Measurements from ENCODE around the gene ATF4.

Gene ATF4

GRCh38 chr22:39528681-39529486 is 8.5 kb downstream of the ATF4 start:
- DNase-seq (ENCODE audit: low read depth): peak; percentile 74

GRCh38 chr22:39529487-39529851 is 9.1 kb downstream of the ATF4 start:
- DNase-seq (ENCODE audit: low read depth): no peak

- DNase-seq (ENCODE audit: low read depth): no peak
Measured at GRCh38 chr22:39530116-39530515, 9.8 kb downstream of the ATF4 start.

DNA sequence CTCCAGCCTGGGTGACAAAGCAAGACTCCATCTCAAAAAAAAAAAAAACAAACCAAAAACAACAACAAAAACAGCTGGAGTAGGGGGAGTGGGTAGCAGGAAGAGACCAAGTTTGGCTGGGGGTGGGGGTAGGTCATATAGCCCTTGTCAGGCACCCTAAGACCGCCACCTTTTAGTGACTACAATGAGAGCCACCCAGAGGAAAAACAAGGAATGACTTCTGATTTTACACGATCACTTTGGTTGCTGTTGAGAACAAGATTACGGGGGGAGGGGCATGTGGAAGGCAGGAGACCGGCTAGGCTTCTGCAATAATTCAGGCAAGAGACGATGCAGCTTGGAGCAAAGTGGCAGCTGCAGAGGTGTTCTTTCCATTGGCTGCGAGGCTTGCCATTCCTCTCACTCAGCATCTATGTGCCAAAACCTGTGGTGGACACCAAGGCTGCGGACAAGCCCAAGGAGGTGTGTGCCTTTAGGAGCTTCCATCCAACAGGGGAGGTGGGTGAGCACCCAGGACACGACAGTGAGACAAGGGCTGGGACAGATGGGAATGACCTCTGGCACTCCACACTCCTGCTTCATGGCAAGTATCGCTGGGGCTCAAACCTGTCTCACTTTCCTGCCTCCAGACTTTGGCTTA is 10.4 kb downstream of the ATF4 start:
- DNase-seq (ENCODE audit: low read depth): no peak

- peak; percentile 98 for DNase-seq (ENCODE audit: low read depth)
Measured at GRCh38 chr22:39532215-39533073, 12.1 kb downstream of the ATF4 start, which contains the start of gene RPS19BP1. TSS of gene RPS19BP1 (minus strand) at chr22:39532748. CDS start at chr22:39532738, 10 bp downstream.

GRCh38 chr22:39534092-39534506 is 13.7 kb downstream of the ATF4 start:
- no peak for DNase-seq (ENCODE audit: low read depth)

DNA sequence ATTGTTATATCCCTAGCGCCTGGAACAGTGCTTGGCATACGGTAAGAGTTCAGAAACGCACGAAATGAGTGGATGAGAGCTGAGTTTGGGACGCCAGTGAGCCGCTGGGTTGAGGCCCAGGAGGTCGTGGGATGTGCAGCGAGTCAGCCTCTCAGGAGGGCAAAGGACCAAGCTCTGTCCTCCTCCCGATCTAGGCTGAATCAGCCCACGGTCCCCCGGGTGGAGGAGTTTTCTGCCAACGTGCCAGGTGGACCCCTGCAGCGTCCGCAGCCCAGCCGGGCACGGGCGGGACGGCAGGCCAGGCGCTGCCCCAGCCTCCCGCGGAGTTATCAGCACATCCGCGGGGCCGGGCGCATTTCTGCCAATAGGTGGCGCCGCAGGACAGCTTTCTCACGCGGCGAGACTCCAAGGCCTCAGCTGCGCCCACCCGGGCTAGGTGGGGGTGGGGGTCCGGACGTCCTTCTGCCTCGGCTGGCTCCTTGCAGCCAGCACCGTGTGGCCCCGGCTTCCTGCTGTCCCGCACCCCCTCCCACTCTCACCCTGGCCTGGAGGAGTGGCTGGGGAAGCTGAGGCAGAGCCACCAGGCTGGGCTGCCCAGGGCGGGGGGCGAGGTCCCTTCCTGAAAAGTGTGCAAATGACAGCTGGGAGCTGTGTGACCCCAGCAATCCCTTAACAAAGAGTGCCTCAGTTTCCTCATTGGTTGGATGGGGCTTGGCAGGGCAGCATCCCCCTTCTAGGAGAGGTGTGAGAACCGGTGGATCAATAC is 14.4 kb downstream of the ATF4 start:
- DNase-seq (ENCODE audit: low read depth): peak; percentile 56

- DNase-seq (ENCODE audit: low read depth): no peak
Measured at GRCh38 chr22:39535357-39535725, 15.0 kb downstream of the ATF4 start.

GRCh38 chr22:39535831-39536449 is 15.6 kb downstream of the ATF4 start:
- no peak for DNase-seq (ENCODE audit: low read depth)

- DNase-seq (ENCODE audit: low read depth): no peak
Measured at GRCh38 chr22:39536711-39537110, 16.3 kb downstream of the ATF4 start.

DNA sequence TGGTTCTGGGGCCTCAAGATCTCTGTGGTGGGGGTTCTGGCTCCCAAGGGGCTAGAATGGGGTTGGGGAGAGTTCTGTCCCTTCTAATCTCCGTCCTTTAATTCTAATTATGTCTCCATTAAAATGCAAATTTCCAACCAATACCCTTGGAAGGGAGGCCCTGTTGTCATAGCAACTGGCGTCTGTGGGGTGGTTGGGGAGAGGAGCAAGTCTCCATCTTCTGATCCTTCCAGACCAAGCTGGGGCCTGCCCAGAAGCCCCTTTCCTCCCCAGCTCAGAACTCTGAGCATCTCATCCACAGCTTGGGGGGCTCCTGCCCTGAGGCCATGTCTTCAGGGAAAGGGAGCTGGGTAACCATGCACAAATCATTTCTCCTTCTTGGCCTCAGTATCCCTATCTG is 17.6 kb downstream of the ATF4 start:
- no peak for DNase-seq (ENCODE audit: low read depth)

DNA sequence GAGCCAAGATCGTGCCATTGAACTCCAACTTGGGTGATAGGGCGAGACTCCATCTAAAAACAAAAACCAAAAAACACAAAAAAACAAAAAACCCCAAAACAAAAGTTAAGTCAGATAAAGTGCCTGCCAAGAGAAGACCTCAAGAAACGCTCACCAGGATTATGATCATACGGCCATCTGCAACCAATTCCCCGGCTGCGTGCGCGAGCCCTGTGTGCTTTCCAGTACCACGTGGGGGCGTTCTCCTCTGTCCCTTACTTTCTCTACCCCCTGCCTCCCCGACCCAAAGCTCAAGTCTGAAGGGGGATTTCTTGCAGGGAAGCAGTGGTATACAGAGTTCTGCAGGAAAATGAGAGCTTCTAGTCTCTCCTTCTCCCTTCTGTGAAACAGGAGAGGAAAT is 22.7 kb downstream of the ATF4 start:
- DNase-seq (ENCODE audit: low read depth): no peak

DNA sequence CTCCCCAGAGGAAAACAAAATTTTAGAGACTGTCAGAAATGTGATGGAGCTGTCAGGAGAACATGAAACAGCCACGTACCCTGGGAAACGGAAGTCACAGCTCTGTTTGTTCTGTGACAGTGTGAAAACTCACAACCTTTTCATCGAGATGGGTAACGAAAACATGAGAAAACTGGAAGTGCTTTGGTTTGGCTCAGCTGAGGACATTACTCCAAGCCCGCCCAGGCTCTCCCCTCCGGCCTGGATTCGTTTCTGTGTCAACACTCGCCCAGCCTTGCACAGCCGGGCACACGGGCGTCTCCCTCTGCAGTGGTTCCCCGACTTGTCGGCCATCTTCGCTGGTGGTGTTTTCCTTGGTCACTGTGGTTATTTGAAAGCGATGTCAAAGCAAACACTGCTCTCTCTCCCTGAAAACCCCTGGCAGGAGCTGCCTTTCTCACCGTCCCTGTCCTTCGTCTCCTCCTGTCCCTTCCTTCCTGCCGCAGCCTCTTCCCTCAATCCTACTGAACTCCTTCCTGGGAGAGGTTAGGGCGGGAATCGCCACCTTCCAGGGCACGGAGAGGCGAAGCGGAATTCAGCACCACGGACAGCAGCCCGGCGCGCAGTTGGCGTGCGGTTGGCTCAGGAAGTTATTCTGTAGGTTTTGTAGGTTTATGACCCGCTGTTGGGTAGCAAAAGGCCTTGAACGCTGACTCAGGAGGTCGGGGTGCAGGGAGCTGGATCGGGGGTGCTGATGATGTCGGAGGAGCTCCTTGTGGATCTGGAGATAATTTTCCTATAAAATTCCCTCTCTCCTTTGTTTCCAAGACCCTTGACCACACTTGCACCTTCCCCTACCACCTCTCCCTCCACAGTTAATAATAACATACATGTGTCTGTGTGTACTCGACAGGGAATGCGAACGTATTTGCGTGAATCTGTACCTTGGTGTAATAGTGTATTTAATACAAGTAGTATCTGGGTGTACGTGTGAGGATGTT is 25.3 kb downstream of the ATF4 start:
- peak; percentile 37 for DNase-seq (ENCODE audit: low read depth)

DNA sequence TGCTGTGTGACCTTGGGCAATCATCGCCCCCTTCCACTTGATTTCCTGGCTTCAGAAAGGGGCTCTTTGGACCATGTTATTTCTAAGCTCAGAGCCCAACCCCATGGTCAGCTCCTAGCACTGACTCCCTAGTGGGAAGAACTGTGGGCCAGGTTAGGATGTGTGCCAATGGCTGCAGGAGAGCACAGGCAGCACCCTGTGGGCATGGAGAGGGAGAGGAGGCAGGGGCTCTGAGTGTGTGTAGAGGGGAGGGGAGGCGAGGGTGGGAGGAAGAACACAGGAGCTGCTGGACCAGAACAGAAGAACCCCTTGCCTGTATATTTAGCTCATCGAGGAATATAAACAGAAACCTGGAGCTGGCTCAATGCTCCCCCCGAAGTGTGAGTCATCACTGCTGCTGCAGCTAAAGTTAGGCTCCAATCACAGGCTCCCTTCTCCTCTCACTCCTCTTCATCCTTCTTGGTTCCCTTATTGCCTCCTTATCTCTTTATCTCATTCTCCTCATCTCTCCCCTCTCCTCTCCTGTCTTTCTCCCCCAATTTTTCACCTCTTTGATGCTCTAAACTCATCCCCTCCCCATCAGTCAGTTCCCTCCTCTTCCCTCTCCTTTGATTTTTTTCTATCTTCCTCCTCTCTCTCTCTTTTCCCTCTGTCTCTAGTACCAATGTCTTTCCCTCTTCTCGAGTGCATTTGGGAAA is 26.7 kb downstream of the ATF4 start:
- DNase-seq (ENCODE audit: low read depth): no peak

- DNase-seq (ENCODE audit: low read depth): no peak
Measured at GRCh38 chr22:39547587-39547947, 27.2 kb downstream of the ATF4 start.

DNA sequence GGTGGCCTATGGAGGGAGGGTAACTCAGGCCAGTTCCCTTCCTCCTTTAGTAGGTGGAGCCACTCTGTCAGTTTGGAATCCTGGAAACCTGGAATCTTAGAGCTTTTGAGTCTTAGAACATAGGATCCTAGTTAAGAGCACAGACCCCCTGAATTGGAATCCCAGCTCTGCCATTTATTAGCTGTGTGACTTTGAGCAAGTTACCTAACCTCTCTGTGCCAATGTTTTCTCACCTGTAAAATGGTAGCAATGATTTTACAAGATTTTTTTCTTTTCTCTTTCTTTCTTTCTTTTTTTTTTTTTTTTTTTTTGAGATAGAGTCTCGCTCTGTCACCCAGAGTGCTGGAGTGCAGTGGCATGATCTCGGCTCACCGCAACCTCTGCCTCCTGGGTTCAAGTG is 33.1 kb downstream of the ATF4 start:
- no peak for DNase-seq (ENCODE audit: low read depth)

DNA sequence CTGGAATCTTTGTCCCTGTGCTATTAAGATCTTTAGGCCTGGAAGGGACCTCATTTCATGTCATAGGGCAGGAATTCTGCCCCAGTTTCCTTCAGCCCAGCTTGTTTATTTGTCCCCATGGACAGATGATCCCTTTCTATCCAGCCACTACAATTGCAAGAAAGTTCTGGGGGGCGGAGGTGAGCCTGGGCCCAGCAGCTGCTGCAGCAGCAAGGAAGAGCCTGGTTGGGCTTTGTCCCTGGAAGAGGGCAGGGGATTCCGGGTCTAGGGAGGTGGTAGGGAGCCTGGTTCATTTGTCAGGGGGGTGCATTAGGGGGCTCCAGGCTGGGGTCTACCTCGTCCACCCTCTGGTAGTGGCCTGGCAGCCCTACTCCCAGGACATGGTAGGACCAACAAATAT is 33.8 kb downstream of the ATF4 start:
- DNase-seq (ENCODE audit: low read depth): no peak

DNA sequence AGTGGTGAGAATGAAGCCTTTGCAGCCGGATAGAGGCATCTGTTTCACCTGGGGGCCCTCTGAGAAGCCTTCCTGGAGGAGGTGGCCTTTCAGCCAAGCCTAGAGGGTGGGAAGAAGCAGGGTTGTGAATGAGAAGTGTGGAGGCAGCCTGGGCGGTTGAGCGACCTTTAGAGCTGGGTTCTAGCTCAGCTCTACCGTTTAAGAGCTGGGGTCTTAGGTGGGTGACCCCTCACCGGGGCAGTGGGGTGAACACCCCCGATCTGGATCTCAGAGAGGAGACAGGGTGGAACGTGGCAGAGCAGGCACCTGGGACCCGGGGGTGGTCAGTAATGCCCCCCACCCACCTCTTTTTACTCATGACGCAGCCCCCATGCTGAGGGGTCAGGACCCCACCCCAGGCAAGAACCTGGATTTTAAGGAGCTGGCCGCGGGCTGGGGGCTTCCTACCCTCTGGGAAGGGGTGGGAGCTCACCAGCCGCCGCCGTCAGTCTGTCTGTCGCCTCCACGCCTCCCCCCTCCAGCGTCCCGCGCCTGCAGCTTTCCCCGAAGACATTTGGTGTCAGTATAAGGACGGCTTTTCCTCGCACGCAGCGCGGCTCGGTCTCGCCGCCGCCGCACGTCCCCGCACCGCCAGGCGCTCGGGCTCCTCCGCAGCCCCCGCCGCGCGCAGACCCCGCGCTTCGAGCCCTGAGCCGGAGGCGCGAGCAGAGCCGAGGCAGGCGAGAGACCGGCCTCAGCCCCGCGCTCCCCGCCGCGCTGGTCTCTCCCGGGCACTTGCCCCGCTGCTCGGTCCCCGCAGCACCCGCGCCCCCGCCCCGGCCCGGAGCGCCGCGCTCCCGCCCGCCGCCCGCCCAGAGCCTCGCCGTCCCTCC is 36.8 kb downstream of the ATF4 start:
- no peak for DNase-seq (ENCODE audit: low read depth)

DNA sequence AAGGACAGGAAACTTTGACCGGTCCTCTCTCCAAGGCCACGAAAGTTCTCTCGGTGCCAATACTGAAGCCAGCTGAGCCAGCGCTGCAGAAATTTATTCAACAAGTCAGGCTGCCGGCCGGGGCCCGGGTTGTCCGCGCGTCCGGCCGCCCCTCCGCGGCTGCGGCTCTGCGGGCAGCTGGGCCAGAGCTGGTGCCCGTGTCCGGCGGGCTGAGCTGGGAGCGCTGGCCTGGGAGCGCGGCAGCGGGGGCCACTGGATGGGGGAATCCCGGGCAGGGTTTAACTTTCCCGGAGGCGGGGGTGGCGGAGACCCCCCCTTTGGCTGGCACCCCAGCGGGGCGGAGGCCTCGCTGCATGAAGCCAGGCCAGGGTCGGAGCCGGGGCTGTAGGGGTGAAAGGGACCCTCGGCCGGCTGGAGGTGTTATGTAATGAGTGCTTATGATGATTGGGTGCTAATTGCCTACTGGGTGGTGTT is 37.9 kb downstream of the ATF4 start:
- DNase-seq (ENCODE audit: low read depth): no peak

All from stimulated activated CD8-positive, alpha-beta memory T cell treated with anti-CD3 and anti-CD28 coated beads, Interleukin-12 subunit alpha, Interleukin-12 subunit beta, amount 100 ng/mL, for 4 hours (primary cell).